Smooth muscle cell (in vitro differentiated cells): ENCODE measurements around the gene TANGO6. TPM values are rescaled to one million over a fixed set of nuclear protein-coding genes. Genes with fewer than 3 reads are reported as not detected.
"Not testable (repeated sequence)": the region's sequence is repeated elsewhere in the genome, so short reads cannot be mapped to it uniquely, and the experiment has no call there.

Source experiments
- DNase-seq: peaks from one replicate; lab custom pipeline; 2025; ENCODE audit not compliant: unreplicated experiment; lab: John Stamatoyannopoulos, UW
- H2AFZ ChIP-seq: fragments of 200-600 bp; sonication (generic); 2 replicates; pipeline ENCODE4 v1.6.0; 2016; ENCODE audit warnings: antibody characterized with exemption, low read depth, mild to moderate bottlenecking
- H3F3A ChIP-seq: fragments of 200-600 bp; sonication (generic); 2 replicates; pipeline ENCODE4 v1.6.0; 2017; ENCODE audit warnings: antibody characterized with exemption, low read depth
- H3K27ac ChIP-seq: fragments of 200-600 bp; sonication (generic); 2 replicates; pipeline ENCODE4 v1.5.1; 2016; ENCODE audit warnings: low read depth, mild to moderate bottlenecking
- H3K27me3 ChIP-seq: fragments of 200-600 bp; sonication (generic); 2 replicates; pipeline ENCODE4 v1.6.1; 2016; ENCODE audit warnings: low read depth, mild to moderate bottlenecking
- H3K36me3 ChIP-seq: fragments of 200-600 bp; sonication (generic); 2 replicates; pipeline ENCODE4 v1.5.1; 2016; ENCODE audit warnings: low read depth
- H3K4me1 ChIP-seq: fragments of 200-600 bp; sonication (generic); 2 replicates; pipeline ENCODE4 v1.5.1; 2016; ENCODE audit warnings: low read depth
- H3K4me2 ChIP-seq: fragments of 200-600 bp; sonication (generic); 2 replicates; pipeline ENCODE4 v1.6.0; 2016; ENCODE audit warnings: mild to moderate bottlenecking
- H3K4me3 ChIP-seq: fragments of 200-600 bp; sonication (generic); 2 replicates; pipeline ENCODE4 v1.5.1; 2016; ENCODE audit warnings: mild to moderate bottlenecking
- H3K79me2 ChIP-seq: fragments of 200-600 bp; sonication (generic); 2 replicates; pipeline ENCODE4 v1.6.0; 2016; ENCODE audit warnings: low read depth, mild to moderate bottlenecking
- H3K9ac ChIP-seq: fragments of 200-600 bp; sonication (generic); 2 replicates; pipeline ENCODE4 v1.6.0; 2016; ENCODE audit warnings: low read depth
- H3K9me3 ChIP-seq: fragments of 200-600 bp; sonication (generic); replicated peaks from 2 replicates; pipeline ENCODE4 v1.5.1; 2016; ENCODE audit warnings: low read depth
- H4K20me1 ChIP-seq: fragments of 200-600 bp; sonication (generic); 2 replicates; pipeline ENCODE4 v1.6.0; 2016; ENCODE audit warnings: low read depth
- CTCF ChIP-seq: fragments of 200-600 bp; sonication (generic); IDR thresholded peaks from 2 replicates; pipeline ENCODE4 v1.5.1; 2017; ENCODE audit warnings: borderline replicate concordance, mild to moderate bottlenecking, antibody characterized with exemption; ENCODE audit not compliant: insufficient read depth, poor library complexity, severe bottlenecking
- WGBS: methylation state at CpG from one replicate; pipeline ENCODE4 v1.1.7; 2016; ENCODE audit warnings: low lambda C conversion rate; 5-methylcytosine and 5-hydroxymethylcytosine counted together
- polyA plus RNA-seq: library from polyadenylated mRNA; unstranded; fragments of >200 nt; fragmentation: Nextera tagmentation; extraction: Ambion mirVana; gene quantifications from 2 replicates; pipeline ENCODE4 v1.2.1, GENCODE V29; 2016
- total RNA-seq: library from RNA; depleted of rRNA; stranded (reverse); fragments of >200 nt; gene quantifications from 2 replicates; pipeline ENCODE4 v1.2.3, GENCODE V29; 2014

The TANGO6 gene
- total and polyA plus RNA-seq, 2 experiments from 2014 or later: 4.5 to 5.2 TPM

- Histone ChIP-seq H4K20me1 (peaks cover 88% of the 10 kb centered on the region), H3K27ac (no peak overlapping the region), H3K36me3 (no peaks in the 10 kb centered on the region), H3K9me3 (no peaks in the 10 kb centered on the region), H3K9ac (no peak overlapping the region), H3F3A (no peaks in the 10 kb centered on the region), H3K4me1 (no peaks in the 10 kb centered on the region), H3K27me3 (no peaks in the 10 kb centered on the region), H2AFZ (no peak overlapping the region), H3K79me2 (peaks cover 16% of the 10 kb centered on the region), H3K4me3 (no peak overlapping the region), H3K4me2 (no peak overlapping the region)
- no peak for DNase-seq
- 100% methylated on average over 2 of the region's 2 CpGs for WGBS
- TF ChIP-seq CTCF: no peak
These were observed 276.2 kb downstream of the TANGO6 start for GRCh38 chr16:69119536-69119935.

GRCh38 chr16:69120096-69120664 lies 276.8 kb downstream of the TANGO6 start:
- H3K9ac ChIP-seq: no peak overlapping the region
- no peak for TF ChIP-seq CTCF

GRCh38 chr16:69123910-69124309 lies 280.6 kb downstream of the TANGO6 start:
- no peaks in the 10 kb centered on the region for H3K36me3 ChIP-seq
- no peaks in the 10 kb centered on the region for H3K27me3 ChIP-seq
- H3K4me3 ChIP-seq: no peak overlapping the region
- no peaks in the 10 kb centered on the region for H3K9me3 ChIP-seq
- H3K4me2 ChIP-seq: no peak overlapping the region
- 96% methylated on average over 3 of the region's 3 CpGs for WGBS
- peaks cover 41% of the 10 kb centered on the region for H3K79me2 ChIP-seq
- H3K9ac ChIP-seq: no peak overlapping the region
- H3F3A ChIP-seq: no peaks in the 10 kb centered on the region
- H4K20me1 ChIP-seq: peaks cover 98% of the 10 kb centered on the region
- H2AFZ ChIP-seq: no peak overlapping the region
- no peaks in the 10 kb centered on the region for H3K4me1 ChIP-seq
- H3K27ac ChIP-seq: no peak overlapping the region
- DNase-seq: no peak
- TF ChIP-seq CTCF: peak; percentile 70

More at GRCh38 chr16:69120096-69120664, 276.8 kb downstream of the TANGO6 start:
- Histone ChIP-seq H3F3A (no peaks in the 10 kb centered on the region), H4K20me1 (peaks cover 93% of the 10 kb centered on the region), H3K79me2 (peaks cover 16% of the 10 kb centered on the region), H3K36me3 (no peaks in the 10 kb centered on the region), H2AFZ (no peak overlapping the region), H3K27ac (no peak overlapping the region), H3K4me1 (no peaks in the 10 kb centered on the region), H3K4me2 (no peak overlapping the region), H3K27me3 (no peaks in the 10 kb centered on the region), H3K4me3 (no peak overlapping the region), H3K9me3 (no peaks in the 10 kb centered on the region)
- 98% methylated on average over 19 of the region's 19 CpGs for WGBS
- DNase-seq: no peak

DNA sequence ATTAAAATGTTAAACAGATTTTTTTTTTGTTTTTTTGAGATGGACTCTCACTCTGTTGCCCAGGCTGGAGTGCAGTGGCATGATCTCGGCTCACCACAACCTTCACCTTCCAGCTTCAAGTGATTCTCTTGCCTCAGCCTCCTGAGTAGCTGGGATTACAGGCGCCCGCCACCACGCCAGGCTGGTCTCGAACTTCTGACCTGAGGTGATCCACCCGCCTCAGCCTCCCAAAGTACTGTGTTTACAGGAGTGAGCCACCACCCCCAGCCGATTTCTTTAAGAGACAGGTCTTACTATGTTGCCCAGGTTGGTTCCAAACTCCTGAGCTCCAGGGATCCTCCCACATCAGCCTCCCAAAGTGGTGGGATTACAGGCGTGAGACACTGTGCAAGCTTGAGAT lies 281.1 kb downstream of the TANGO6 start:
- H3K4me2 ChIP-seq, H3K9me3 ChIP-seq, H2AFZ ChIP-seq, H3K27me3 ChIP-seq, H3F3A ChIP-seq, H3K9ac ChIP-seq, H3K36me3 ChIP-seq, H3K4me3 ChIP-seq, H3K4me1 ChIP-seq, DNase-seq, H3K27ac ChIP-seq: not testable (repeated sequence)
- Histone ChIP-seq H3K79me2 (peaks cover 46% of the 10 kb centered on the region), H4K20me1 (peaks cover 97% of the 10 kb centered on the region)
- 98% methylated on average over 8 of the region's 8 CpGs for WGBS

GRCh38 chr16:69124961-69125360 lies 281.6 kb downstream of the TANGO6 start:
- peaks cover 97% of the 10 kb centered on the region for H4K20me1 ChIP-seq
- 96% methylated on average over 14 of the region's 14 CpGs for WGBS
- not testable (repeated sequence) for H3K4me2 ChIP-seq, H3F3A ChIP-seq, H3K27ac ChIP-seq, H2AFZ ChIP-seq, H3K36me3 ChIP-seq, H3K27me3 ChIP-seq, H3K9me3 ChIP-seq, DNase-seq, H3K4me1 ChIP-seq, H3K9ac ChIP-seq, H3K4me3 ChIP-seq
- peaks cover 52% of the 10 kb centered on the region for H3K79me2 ChIP-seq
